ENCODE results near the gene CFAP161. TPM values are rescaled to one million over a fixed set of nuclear protein-coding genes. Genes with fewer than 3 reads are reported as not detected.

CFAP161 gene
- total RNA-seq, 3 donors from 2014 or later, result 0.54 TPM; not detected in 2

DNA sequence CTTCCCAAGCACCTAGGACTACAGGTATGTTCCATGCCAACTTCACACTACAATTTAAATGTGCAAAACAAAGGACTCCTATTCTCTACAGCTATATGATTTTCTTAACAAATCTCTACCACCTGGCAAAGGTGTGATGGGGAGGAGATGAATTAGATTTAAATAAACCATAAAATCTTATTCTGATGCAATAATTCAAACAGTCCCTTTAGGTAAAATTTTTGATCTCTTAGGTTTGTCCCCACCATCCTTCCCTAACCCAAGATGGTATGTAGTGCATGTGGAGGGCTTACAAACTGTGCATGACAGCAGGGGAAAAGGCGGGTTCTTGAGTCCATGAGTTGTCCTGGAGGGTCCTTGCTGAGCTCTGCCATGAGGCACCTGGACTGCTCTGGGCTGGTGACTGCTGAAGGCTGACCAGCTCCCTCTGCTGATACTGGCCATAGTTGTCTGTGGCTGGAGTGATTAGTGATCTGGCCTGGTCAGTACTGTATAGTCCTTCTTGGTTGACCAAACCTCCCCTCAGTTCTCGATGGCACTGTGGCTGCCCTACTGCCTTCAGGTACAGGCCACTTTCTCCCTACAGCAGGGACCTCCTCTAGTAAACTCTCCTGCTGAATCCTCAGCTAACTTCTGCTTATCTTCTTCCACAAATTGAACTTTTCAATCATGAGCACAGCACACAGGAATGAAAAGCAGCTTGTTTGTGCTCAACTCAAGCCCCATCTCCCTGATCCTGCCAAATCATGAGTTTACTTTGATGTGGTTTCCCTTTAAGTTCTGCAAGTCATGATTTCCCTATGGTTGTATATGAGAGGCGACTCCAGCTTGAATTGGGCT, 30.1 kb downstream of the CFAP161 start:
- ATAC-seq, result no peak
- TF ChIP-seq, protein P1, sequence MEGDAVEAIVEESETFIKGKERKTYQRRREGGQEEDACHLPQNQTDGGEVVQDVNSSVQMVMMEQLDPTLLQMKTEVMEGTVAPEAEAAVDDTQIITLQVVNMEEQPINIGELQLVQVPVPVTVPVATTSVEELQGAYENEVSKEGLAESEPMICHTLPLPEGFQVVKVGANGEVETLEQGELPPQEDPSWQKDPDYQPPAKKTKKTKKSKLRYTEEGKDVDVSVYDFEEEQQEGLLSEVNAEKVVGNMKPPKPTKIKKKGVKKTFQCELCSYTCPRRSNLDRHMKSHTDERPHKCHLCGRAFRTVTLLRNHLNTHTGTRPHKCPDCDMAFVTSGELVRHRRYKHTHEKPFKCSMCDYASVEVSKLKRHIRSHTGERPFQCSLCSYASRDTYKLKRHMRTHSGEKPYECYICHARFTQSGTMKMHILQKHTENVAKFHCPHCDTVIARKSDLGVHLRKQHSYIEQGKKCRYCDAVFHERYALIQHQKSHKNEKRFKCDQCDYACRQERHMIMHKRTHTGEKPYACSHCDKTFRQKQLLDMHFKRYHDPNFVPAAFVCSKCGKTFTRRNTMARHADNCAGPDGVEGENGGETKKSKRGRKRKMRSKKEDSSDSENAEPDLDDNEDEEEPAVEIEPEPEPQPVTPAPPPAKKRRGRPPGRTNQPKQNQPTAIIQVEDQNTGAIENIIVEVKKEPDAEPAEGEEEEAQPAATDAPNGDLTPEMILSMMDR (IDR thresholded peaks at IDR 0.05), result no peak
- intact Hi-C loops (cut with DNase I, micrococcal nuclease), result loop anchor here in 1 of 2 donors (10.0 kb wide), 1 partner anchor 101 kb away; no protein-coding TSS in a partner anchor
- Histone ChIP-seq H3K4me1 (ENCODE audit: low read depth) (no peaks in the 10 kb centered on the region), H3K4me3 (no peak overlapping the region), H3K9me3 (no peaks in the 10 kb centered on the region), H3K36me3 (ENCODE audit: low read depth) (no peaks in the 10 kb centered on the region)
- DNase-seq, result no peak

DNA sequence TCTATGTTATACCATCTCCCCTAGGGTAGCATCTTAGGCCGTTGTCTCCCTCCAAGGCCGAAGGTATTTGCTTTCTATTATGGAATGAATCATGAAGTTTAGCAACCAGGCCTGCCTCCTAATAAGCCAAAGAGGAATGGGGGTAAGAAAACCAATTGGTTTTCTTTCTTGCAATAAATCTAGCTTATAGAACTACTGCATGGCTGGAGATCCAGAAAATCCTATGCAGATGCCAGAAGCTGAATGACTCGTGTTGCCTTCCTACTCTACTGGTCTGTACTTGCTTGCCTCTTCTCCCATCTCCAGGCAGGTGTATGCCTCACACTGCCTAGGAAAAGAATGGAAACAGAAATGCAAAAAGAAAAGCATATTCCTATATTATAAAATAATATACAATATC, 31.5 kb downstream of the CFAP161 start:
- Histone ChIP-seq H3K36me3 (ENCODE audit: low read depth) (no peaks in the 10 kb centered on the region), H3K4me3 (no peak overlapping the region), H3K4me1 (ENCODE audit: low read depth) (no peaks in the 10 kb centered on the region), H3K9me3 (no peaks in the 10 kb centered on the region)
- ATAC-seq (no peak), DNase-seq (no peak)
- intact Hi-C loops (cut with DNase I, micrococcal nuclease), result loop anchor here in 1 of 2 donors (10.0 kb wide), 1 partner anchor 99 kb away; no protein-coding TSS in a partner anchor
- TF ChIP-seq, protein P1 (IDR thresholded peaks at IDR 0.05), result no peak

DNA sequence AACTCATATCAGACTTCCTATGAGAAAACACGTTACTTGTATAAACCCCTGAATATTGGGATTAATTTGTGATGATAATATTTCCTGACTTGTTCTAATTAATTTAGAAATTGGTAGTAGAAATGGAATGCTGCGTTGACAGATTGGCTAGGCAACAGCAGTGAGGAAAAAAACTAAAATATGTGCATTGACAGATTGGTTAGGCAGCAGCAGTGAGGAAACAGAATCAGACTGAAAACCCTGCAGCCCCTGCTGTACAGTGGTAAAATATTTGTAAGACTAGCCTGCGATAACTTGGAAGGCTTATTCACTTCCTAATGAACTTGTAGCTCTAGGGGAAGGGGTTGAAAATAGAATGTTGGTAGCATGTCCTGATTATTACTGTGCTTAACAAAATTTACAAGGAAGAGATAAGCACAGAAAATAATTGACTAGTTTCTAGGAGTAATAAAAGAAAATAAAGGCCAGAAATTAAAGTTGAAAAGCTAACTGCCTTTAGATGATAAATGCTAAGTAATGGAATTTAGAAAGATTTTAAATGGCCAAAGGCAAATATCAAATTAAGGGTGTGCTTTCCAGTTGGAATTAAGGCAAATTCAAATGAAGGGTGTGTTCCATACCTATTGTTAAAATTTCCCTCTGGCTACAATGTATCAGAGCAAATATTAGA, 32.7 kb downstream of the CFAP161 start:
- intact Hi-C loops (cut with DNase I, micrococcal nuclease), result loop anchor here in 1 of 2 donors (10.0 kb wide), 1 partner anchor 98 kb away; no protein-coding TSS in a partner anchor
- Histone ChIP-seq H3K4me1 (ENCODE audit: low read depth) (no peaks in the 10 kb centered on the region), H3K4me3 (no peak overlapping the region), H3K9me3 (no peaks in the 10 kb centered on the region), H3K36me3 (ENCODE audit: low read depth) (no peaks in the 10 kb centered on the region)
- DNase-seq (no peak), ATAC-seq (no peak)
- TF ChIP-seq, protein P1 (IDR thresholded peaks at IDR 0.05), result no peak

DNA sequence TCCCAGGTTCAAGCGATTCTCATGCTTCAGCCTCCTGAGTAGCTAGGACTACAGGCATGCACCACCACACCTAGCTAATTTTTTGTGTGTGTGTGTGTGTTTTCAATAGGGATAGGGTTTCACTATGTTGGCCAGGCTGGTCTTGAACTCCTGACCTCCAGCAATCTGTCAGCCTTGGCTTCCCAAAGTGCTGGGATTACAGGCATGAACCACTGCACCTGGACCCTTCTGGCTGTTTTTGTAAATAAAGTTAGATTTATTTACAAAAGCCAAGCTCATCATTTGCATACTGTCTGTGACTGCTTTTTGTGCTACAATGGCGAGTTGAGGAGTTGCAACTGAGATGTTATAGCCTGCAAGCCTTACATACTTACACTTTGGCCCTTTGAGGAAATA, 34.1 kb downstream of the CFAP161 start:
- ATAC-seq, result no peak
- TF ChIP-seq, protein P1 (IDR thresholded peaks at IDR 0.05), result no peak
- H3K36me3 ChIP-seq (ENCODE audit: low read depth), result no peaks in the 10 kb centered on the region
- no peaks in the 10 kb centered on the region for H3K4me1 ChIP-seq (ENCODE audit: low read depth)
- intact Hi-C loops (cut with DNase I, micrococcal nuclease), result loop anchor here in 1 of 2 donors (10.0 kb wide), 1 partner anchor 97 kb away; no protein-coding TSS in a partner anchor
- no peak overlapping the region for H3K4me3 ChIP-seq
- DNase-seq, result no peak
- no peaks in the 10 kb centered on the region for H3K9me3 ChIP-seq

DNA sequence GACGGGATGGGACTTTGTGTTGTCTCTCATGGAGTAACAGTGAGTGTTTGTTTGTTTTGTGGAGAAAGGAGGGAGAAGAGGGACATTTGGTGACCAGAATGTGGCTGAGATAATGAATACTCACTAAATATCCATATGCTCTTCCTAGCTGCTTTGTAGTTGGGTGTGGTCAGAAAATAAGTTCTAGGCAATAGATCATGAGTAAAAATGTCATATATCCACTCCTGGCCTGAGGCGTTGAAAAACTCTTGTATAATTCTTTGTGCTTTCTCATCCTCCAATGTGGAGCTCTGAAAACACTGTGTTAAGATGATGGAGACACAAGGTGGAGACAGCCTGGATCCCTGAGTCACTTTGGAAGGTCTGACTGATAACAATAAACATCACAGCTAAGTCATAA, 34.6 kb downstream of the CFAP161 start:
- Histone ChIP-seq H3K9me3 (no peaks in the 10 kb centered on the region), H3K4me3 (no peak overlapping the region), H3K4me1 (ENCODE audit: low read depth) (no peaks in the 10 kb centered on the region), H3K36me3 (ENCODE audit: low read depth) (no peaks in the 10 kb centered on the region)
- TF ChIP-seq, protein P1 (IDR thresholded peaks at IDR 0.05), result no peak
- DNase-seq (no peak), ATAC-seq (no peak)
- intact Hi-C loops (cut with DNase I, micrococcal nuclease), result loop anchor here in 1 of 2 donors (10.0 kb wide), 1 partner anchor 96 kb away; no protein-coding TSS in a partner anchor
